HG02642 (cell line): Measurements from ENCODE around the gene OR51A2.
"Not testable (repeated sequence)": the region's sequence is repeated elsewhere in the genome, so short reads cannot be mapped to it uniquely, and the experiment has no call there.

Source experiments
- ATAC-seq: cut with Tn5 transposase; IDR thresholded peaks from one replicate; pipeline ENCODE4 v1.9.1; 2021; ENCODE audit warnings: mild to moderate bottlenecking; ENCODE audit not compliant: unreplicated experiment, poor library complexity

Gene OR51A2

GRCh38 chr11:4955613-4956012 is at the start of gene OR51A2:
OR51A2 (minus strand) TSS chr11:4955713; CDS start chr11:4955713, 0 bp downstream.
- not testable (repeated sequence) for ATAC-seq

GRCh38 chr11:5004424-5005274 is 49.1 kb upstream of the OR51A2 start:
- ATAC-seq, result no peak

- no peak for ATAC-seq
Observed at GRCh38 chr11:4994551-4994950, 39.0 kb upstream of the OR51A2 start, which contains the start of gene OR51L1. OR51L1 (plus strand) TSS chr11:4994851; CDS start chr11:4998983, 4,132 bp downstream.

- ATAC-seq, result no peak
Observed at GRCh38 chr11:4991060-4991459, 35.5 kb upstream of the OR51A2 start.

GRCh38 chr11:4983841-4984240 is 28.3 kb upstream of the OR51A2 start:
- ATAC-seq, result no peak

- ATAC-seq, result no peak
Observed at GRCh38 chr11:4982678-4983077, 27.2 kb upstream of the OR51A2 start.

- ATAC-seq, result no peak
Observed at GRCh38 chr11:4979036-4979435, 23.5 kb upstream of the OR51A2 start.

- ATAC-seq, result no peak
Observed at GRCh38 chr11:4975436-4975835, 19.9 kb upstream of the OR51A2 start.

- ATAC-seq, result no peak
Observed at GRCh38 chr11:4962816-4963215, 7.3 kb upstream of the OR51A2 start.

- no peak for ATAC-seq
Observed at GRCh38 chr11:4960877-4961276, 5.4 kb upstream of the OR51A2 start.

GRCh38 chr11:4957396-4957795 is 1.9 kb upstream of the OR51A2 start:
- ATAC-seq, result no peak

GRCh38 chr11:4947505-4947904 is 8.0 kb downstream of the OR51A2 start, which contains the start of gene OR51A4:
OR51A4 (minus strand) TSS chr11:4947605; CDS start chr11:4947100, 505 bp downstream.
- ATAC-seq, result no peak

- no peak for ATAC-seq
Observed at GRCh38 chr11:4936745-4937144, 18.8 kb downstream of the OR51A2 start.

GRCh38 chr11:4932751-4933150 is 22.8 kb downstream of the OR51A2 start:
- ATAC-seq, result no peak

GRCh38 chr11:4926608-4927007 is 28.9 kb downstream of the OR51A2 start:
- no peak for ATAC-seq

GRCh38 chr11:4924239-4924638 is 31.3 kb downstream of the OR51A2 start, which contains the start of gene OR51G1:
OR51G1 (minus strand) TSS chr11:4924339; CDS start chr11:4924339, 0 bp downstream.
- ATAC-seq, result no peak

- ATAC-seq, result no peak
Observed at GRCh38 chr11:4922304-4922703, 33.2 kb downstream of the OR51A2 start.

GRCh38 chr11:4921796-4922195 is 33.7 kb downstream of the OR51A2 start:
- ATAC-seq, result no peak

GRCh38 chr11:4919250-4919649 is 36.3 kb downstream of the OR51A2 start, which contains the start of gene OR51G2:
OR51G2 (minus strand) TSS chr11:4919350; CDS start chr11:4915663, 3,687 bp downstream.
- no peak for ATAC-seq

GRCh38 chr11:4916581-4916980 is 38.9 kb downstream of the OR51A2 start:
- no peak for ATAC-seq
